Mesenchymal stem cell (in vitro differentiated cells and primary cell): ENCODE measurements around the gene GNA15.

Experiments used
- DNase-seq: peaks from one replicate; pipeline ENCODE4 v3.0.0-alpha.2; 2013
- H2AFZ ChIP-seq: one replicate; pipeline ENCODE4 v1.6.1; 2013; ENCODE audit warnings: low read depth, mild to moderate bottlenecking, control low read depth, inconsistent platforms, low read length, moderate library complexity
- H2AK5ac ChIP-seq: 2 replicates; pipeline ENCODE4 v1.6.1; 2013; ENCODE audit warnings: low read length, moderate library complexity, mild to moderate bottlenecking, inconsistent platforms; ENCODE audit not compliant: severe bottlenecking
- H2BK120ac ChIP-seq: one replicate; pipeline ENCODE4 v1.6.1; 2013; ENCODE audit warnings: low read depth, mild to moderate bottlenecking, inconsistent platforms, low read length, moderate library complexity
- H2BK12ac ChIP-seq, 2 experiments: one replicate each; pipeline ENCODE4 v1.6.1; 2013; ENCODE audit warnings: inconsistent platforms in 2 of 2, low read length in 2 of 2, mild to moderate bottlenecking in 2 of 2, moderate library complexity in 2 of 2, control low read depth in 1 of 2
- H2BK15ac ChIP-seq: one replicate; pipeline ENCODE4 v1.6.1; 2013; ENCODE audit warnings: mild to moderate bottlenecking, low read depth, inconsistent platforms; ENCODE audit not compliant: poor library complexity, severe bottlenecking
- H2BK5ac ChIP-seq: 2 replicates; pipeline ENCODE4 v1.6.1; 2013; ENCODE audit warnings: low read depth, mild to moderate bottlenecking, low read length, control low read depth, inconsistent platforms; ENCODE audit not compliant: poor library complexity, severe bottlenecking
- H3K14ac ChIP-seq, 2 experiments: one replicate each; pipeline ENCODE4 v1.6.1; 2013; ENCODE audit warnings: inconsistent platforms in 2 of 2, low read length in 2 of 2, control low read depth in 1 of 2, mild to moderate bottlenecking in 1 of 2, moderate library complexity in 1 of 2
- H3K18ac ChIP-seq, 2 experiments: one replicate each; pipeline ENCODE4 v1.6.1; 2013; ENCODE audit warnings: inconsistent platforms in 2 of 2, low read length in 2 of 2, control low read depth in 1 of 2, low read depth in 1 of 2, mild to moderate bottlenecking in 1 of 2
- H3K23ac ChIP-seq, 2 experiments: one replicate each; pipeline ENCODE4 v1.6.1; 2013; ENCODE audit warnings: inconsistent platforms in 2 of 2, low read length in 2 of 2, mild to moderate bottlenecking in 2 of 2, moderate library complexity in 2 of 2, control low read depth in 1 of 2
- H3K27ac ChIP-seq: 2 replicates; pipeline ENCODE4 v1.5.1; 2013; ENCODE audit warnings: mild to moderate bottlenecking, moderate library complexity, low read length, control low read depth, inconsistent platforms; ENCODE audit not compliant: poor library complexity, severe bottlenecking
- H3K27me3 ChIP-seq, 2 experiments: 2 replicates each; pipeline versions ENCODE4 v1.6.1 to v1.7.0; 2013; ENCODE audit warnings: low read length in 2 of 2, mild to moderate bottlenecking in 2 of 2, moderate library complexity in 2 of 2, control low read depth in 1 of 2, inconsistent platforms in 1 of 2; ENCODE audit not compliant: control insufficient read depth in 1 of 2, insufficient read depth in 1 of 2
- H3K36me3 ChIP-seq, 2 experiments: 2 replicates each; pipeline versions ENCODE4 v1.6.1 to v1.7.0; 2013; ENCODE audit warnings: low read length in 2 of 2, control low read depth in 1 of 2, inconsistent platforms in 1 of 2, low read depth in 1 of 2, mild to moderate bottlenecking in 1 of 2; ENCODE audit not compliant: insufficient read depth in 2 of 2, control insufficient read depth in 1 of 2
- H3K4ac ChIP-seq, 2 experiments: one replicate each; pipeline ENCODE4 v1.6.1; 2013; ENCODE audit warnings: inconsistent platforms in 2 of 2, low read length in 2 of 2, mild to moderate bottlenecking in 2 of 2, moderate library complexity in 2 of 2, control low read depth in 1 of 2, low read depth in 1 of 2
- H3K4me1 ChIP-seq: 2 replicates; pipeline ENCODE4 v1.6.1; 2013; ENCODE audit warnings: low read depth, low read length, control low read depth; ENCODE audit not compliant: control insufficient read depth, insufficient read depth
- H3K4me2 ChIP-seq: 2 replicates; pipeline ENCODE4 v1.6.1; 2013; ENCODE audit warnings: low read length, mild to moderate bottlenecking, inconsistent platforms; ENCODE audit not compliant: poor library complexity, severe bottlenecking
- H3K4me3 ChIP-seq, 2 experiments: 2 replicates each; pipeline versions ENCODE4 v1.5.1 to v1.7.0; 2013; ENCODE audit warnings: low read length in 2 of 2, mild to moderate bottlenecking in 2 of 2, control low read depth in 1 of 2, low read depth in 1 of 2; ENCODE audit not compliant: insufficient read depth in 1 of 2
- H3K79me1 ChIP-seq: replicated peaks from 2 replicates; pipeline ENCODE4 v1.6.1; 2013; ENCODE audit warnings: mild to moderate bottlenecking, control low read depth, low read length, inconsistent platforms; ENCODE audit not compliant: poor library complexity, severe bottlenecking
- H3K9ac ChIP-seq: 2 replicates; pipeline ENCODE4 v1.7.0; 2013; ENCODE audit warnings: mild to moderate bottlenecking, low read length, moderate library complexity
- H3K9me3 ChIP-seq: 2 replicates; pipeline ENCODE4 v1.7.0; 2013; ENCODE audit warnings: mild to moderate bottlenecking, low read length; ENCODE audit not compliant: control insufficient read depth
- H4K8ac ChIP-seq: one replicate; pipeline ENCODE4 v1.6.1; 2013; ENCODE audit warnings: inconsistent platforms, mild to moderate bottlenecking, low read length, moderate library complexity
- H4K91ac ChIP-seq: one replicate; pipeline ENCODE4 v1.6.1; 2013; ENCODE audit warnings: mild to moderate bottlenecking, low read length, inconsistent platforms
- WGBS: methylation state at CpG from one replicate; pipeline ENCODE4 v1.1.7; 2013; ENCODE audit warnings: mixed read lengths; 5-methylcytosine and 5-hydroxymethylcytosine counted together

GNA15 gene

DNA sequence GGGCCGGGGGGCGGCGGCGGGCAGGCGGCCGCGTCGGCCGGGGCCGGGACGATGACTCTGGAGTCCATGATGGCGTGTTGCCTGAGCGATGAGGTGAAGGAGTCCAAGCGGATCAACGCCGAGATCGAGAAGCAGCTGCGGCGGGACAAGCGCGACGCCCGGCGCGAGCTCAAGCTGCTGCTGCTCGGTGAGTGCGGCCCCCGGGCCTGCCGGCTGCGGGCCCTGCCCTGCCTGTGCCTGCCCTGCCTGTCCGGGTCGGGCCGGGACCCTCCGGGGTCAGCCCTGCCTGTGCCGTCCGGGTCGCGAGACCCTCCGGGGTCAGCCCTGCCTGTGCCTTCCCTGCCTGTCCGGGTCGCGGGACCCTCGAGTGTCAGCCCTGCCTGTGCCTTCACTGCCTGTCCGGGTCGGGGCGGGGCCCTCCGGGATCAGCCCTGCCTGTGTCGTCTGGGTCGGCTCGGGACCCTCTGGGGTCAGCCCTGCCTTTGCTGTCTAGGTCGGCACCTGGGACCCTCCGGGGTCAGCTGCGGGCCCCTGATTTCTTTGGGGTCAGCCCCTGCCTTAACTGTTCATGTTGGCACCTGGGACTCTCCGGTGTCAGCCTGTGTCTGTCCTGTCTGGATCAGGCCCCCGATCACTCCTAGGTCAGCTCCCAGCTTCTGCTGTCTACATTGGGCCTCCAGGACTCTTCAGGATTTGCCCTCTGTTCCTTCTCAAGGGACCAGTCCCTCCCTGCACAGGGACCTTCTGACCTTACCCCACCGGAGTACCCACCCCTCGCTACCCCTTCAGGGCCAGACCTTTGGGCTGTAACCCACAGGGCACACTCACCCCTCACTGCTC is 41.0 kb upstream of the GNA15 start:
- Histone ChIP-seq H3K18ac (peak overlapping the region; percentile 58 to 88), H3K14ac (peak overlapping the region in 1 of 2 experiments; percentile 97), H3K4me2 (peak overlapping the region; percentile 74), H4K91ac (peak overlapping the region; percentile 82), H3K79me1 (peaks cover 2% of the 10 kb centered on the region), H3K9ac (peak overlapping the region; percentile 95), H2AFZ (no peak overlapping the region), H3K4ac (peak overlapping the region; percentile 77 to 94), H3K4me1 (peaks cover 46% of the 10 kb centered on the region), H2BK12ac (peak overlapping the region in 1 of 2 experiments; percentile 60), H2BK120ac (no peak overlapping the region), H3K9me3 (no peaks in the 10 kb centered on the region), H2BK15ac (peak overlapping the region; percentile 57), H2AK5ac (no peak overlapping the region), H2BK5ac (no peak overlapping the region), H3K4me3 (peak overlapping the region; percentile 95 to 98), H3K36me3 (peaks cover 0 to 8% of the 10 kb centered on the region in 2 experiments), H4K8ac (peak overlapping the region; percentile 82), H3K23ac (peak overlapping the region; percentile 53 to 99), H3K27ac (no peak overlapping the region), H3K27me3 (no peaks in the 10 kb centered on the region)
- WGBS, result 4% methylated on average over 44 of the region's 57 CpGs
- peak; percentile 29 for DNase-seq

DNA sequence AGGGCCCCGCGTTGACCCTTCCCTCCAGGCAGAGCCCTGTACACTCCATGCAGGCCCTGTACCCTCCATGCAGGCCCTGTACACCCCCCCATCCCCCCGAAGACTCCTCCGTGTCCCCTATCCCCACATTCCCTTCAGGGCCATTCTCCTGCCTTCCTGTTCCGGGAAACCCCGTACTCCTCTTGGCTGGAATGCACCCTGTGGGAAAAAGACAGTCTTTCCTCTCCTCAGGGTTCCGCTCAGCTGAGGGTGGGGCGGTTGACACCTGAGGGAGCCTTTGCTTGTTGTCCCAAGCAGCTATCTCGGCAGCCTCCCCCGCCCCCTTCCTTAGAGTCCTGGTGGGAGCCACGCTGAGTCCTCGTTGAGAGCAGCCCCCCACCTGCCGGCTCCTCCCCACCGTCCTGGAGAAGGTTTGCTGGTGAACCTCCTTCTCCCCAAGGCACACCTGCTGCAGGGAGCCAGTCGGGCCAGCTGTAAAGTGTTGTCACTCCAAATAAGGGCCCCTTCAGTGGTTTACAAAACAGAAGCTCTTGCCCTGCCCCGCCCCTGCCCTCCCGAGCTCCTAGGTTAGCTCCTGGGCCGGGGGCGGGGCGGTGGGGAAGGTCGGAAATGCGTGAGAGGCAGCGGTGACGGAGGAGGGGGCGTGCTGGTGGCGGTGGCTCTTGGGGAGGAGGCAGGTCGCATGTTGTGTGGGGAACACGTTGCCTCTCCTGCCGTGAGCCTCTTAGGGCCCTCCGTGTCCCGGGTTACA is 40.2 kb upstream of the GNA15 start:
- DNase-seq, result peak; percentile 38
- Histone ChIP-seq H2BK15ac (no peak overlapping the region), H4K91ac (no peak overlapping the region), H2BK12ac (peak overlapping the region in 1 of 2 experiments; percentile 32), H3K14ac (peak overlapping the region in 1 of 2 experiments; percentile 91), H4K8ac (no peak overlapping the region), H3K4me3 (peak overlapping the region; percentile 95 to 98), H3K18ac (peak overlapping the region in 1 of 2 experiments; percentile 80), H3K4me1 (peaks cover 50% of the 10 kb centered on the region), H3K9me3 (no peaks in the 10 kb centered on the region), H2BK5ac (no peak overlapping the region), H3K4ac (peak overlapping the region in 1 of 2 experiments; percentile 94), H2AFZ (no peak overlapping the region), H3K4me2 (peak overlapping the region; percentile 74), H2AK5ac (no peak overlapping the region), H3K23ac (peak overlapping the region in 1 of 2 experiments; percentile 9), H3K9ac (peak overlapping the region; percentile 95), H3K36me3 (peaks cover 0 to 16% of the 10 kb centered on the region in 2 experiments), H2BK120ac (no peak overlapping the region), H3K79me1 (peaks cover 2% of the 10 kb centered on the region), H3K27ac (no peak overlapping the region), H3K27me3 (no peaks in the 10 kb centered on the region)
- WGBS, result 9% methylated on average over 30 of the region's 31 CpGs

DNA sequence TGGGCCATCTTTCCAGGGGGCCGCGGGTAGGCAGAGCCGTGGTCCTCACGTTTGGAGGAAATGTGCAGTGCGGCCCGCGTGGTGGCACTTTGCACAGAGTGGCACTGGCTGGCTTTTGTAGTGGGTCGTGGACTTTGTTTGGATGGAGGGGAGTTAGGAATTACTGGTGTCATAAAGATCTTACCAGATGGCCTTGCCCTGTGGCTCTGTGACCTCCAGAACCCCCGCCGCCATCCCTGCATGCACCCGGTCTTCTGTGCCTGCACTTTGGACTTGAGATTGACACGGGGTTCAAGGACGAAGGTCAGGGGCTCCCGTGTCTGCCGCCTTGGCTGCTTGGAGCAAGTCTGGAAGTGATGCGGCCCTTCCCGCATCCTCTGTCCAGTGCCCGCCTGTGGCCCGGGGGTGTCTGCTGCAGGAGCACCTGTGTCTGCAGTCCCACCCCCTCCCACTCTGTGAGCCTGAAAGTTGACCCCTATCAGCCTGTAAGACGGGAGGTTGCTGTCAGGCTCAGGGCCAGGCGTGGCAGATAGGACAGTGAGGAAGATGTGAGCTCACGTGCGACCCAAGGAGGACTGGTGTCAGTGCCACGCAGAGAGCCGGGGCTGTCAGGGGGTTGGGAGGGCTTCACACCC is 39.4 kb upstream of the GNA15 start:
- Histone ChIP-seq H3K27ac (no peak overlapping the region), H2AFZ (no peak overlapping the region), H3K36me3 (peaks cover 0 to 17% of the 10 kb centered on the region in 2 experiments), H3K23ac (no peak overlapping the region), H3K4ac (no peak overlapping the region), H3K18ac (no peak overlapping the region), H3K79me1 (peaks cover 2% of the 10 kb centered on the region), H3K4me3 (peak overlapping the region in 1 of 2 experiments; percentile 95), H3K9ac (peak overlapping the region; percentile 95), H2BK12ac (no peak overlapping the region), H3K27me3 (no peaks in the 10 kb centered on the region), H3K4me1 (peaks cover 53% of the 10 kb centered on the region), H3K9me3 (no peaks in the 10 kb centered on the region), H2BK15ac (no peak overlapping the region), H4K8ac (no peak overlapping the region), H2AK5ac (no peak overlapping the region), H3K4me2 (peak overlapping the region; percentile 74), H2BK5ac (no peak overlapping the region), H2BK120ac (no peak overlapping the region), H3K14ac (no peak overlapping the region), H4K91ac (no peak overlapping the region)
- 72% methylated on average over 25 of the region's 25 CpGs for WGBS
- DNase-seq, result no peak
